ENCODE measurements around the gene LAMB2.

The LAMB2 gene

DNA sequence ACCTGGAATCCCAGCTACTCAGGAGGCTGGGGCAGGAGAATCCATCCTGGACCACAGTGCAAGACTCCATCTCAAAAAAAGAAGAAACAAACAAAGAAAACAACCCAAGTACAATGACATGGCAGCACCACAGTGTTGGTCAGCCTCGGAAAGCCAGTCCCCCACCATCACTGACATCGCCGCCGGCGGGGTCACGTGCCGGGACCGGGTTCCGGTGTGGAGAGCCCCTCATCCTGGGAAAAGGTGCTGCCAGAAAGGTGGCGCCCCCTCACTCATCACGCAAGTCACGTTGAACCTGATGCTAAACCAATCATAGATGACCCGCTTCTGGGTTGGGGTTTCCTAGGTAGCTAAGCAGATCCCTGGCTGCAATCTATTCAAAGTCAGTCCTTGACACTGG lies 56.7 kb downstream of the LAMB2 start:
- TF ChIP-seq, protein P1, sequence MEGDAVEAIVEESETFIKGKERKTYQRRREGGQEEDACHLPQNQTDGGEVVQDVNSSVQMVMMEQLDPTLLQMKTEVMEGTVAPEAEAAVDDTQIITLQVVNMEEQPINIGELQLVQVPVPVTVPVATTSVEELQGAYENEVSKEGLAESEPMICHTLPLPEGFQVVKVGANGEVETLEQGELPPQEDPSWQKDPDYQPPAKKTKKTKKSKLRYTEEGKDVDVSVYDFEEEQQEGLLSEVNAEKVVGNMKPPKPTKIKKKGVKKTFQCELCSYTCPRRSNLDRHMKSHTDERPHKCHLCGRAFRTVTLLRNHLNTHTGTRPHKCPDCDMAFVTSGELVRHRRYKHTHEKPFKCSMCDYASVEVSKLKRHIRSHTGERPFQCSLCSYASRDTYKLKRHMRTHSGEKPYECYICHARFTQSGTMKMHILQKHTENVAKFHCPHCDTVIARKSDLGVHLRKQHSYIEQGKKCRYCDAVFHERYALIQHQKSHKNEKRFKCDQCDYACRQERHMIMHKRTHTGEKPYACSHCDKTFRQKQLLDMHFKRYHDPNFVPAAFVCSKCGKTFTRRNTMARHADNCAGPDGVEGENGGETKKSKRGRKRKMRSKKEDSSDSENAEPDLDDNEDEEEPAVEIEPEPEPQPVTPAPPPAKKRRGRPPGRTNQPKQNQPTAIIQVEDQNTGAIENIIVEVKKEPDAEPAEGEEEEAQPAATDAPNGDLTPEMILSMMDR (IDR thresholded peaks at IDR 0.05; ENCODE audit: borderline replicate concordance, insufficient read depth, low read depth, low read length), result no peak
- no peak overlapping the region for H3K4me3 ChIP-seq (ENCODE audit: low read depth, low read length)
